GM19372 (cell line): Measurements from ENCODE around the gene GPATCH2L.

Experiments used
- ATAC-seq: cut with Tn5 transposase; IDR thresholded peaks from one replicate; pipeline ENCODE4 v1.9.1; 2021; ENCODE audit warnings: mild to moderate bottlenecking, low read depth, moderate library complexity; ENCODE audit not compliant: unreplicated experiment

The GPATCH2L gene

DNA sequence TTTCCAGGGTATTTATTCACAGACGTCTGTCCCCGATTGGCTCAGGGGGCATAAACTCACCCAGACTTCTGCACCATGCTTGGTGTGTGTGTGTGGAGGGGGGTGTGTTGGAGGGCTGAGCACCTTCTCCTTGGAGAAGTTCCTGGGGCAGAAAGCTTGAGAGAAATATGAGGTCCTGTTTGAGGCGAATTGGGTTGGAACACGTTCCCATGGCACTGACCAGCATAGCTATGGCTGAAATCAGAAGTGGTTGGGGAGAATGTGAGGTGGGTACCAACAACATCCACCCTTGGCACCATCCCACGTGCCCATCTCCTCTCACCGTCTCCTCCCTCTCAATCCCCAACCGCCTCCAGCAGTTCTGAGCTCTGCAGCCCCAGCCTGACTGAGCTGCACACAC is 16.0 kb upstream of the GPATCH2L start:
- no peak for ATAC-seq

DNA sequence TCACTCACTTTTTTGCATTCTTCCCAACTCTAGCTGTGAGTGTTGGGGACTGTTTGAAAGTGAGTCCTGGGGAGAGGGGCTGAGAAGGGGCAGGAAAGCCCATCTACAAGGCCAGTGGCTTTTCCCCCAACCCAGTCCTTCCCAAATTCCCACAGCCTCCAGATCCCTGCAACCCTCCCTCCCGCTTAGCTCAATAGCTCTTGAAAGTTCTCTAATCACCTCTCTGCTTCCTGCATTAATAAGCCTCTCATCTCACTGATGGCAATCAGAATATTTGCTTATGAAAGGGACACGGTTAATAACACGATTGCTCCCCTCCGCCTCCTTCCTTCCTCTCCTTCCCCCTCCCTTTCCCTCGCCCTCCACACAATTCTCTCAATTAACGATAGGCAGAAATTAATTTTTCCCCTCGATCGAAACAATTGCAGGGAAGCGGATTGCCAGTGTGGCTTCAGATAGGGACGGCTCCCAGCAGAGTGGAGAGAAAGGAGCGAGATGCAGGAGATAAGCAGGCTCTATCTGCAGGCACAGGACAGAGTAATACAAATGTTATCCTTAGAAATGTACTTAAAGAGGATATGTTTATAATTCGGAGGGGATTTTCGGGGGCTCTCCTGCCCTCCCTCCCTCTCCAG is 15.1 kb upstream of the GPATCH2L start:
- ATAC-seq = no peak

DNA sequence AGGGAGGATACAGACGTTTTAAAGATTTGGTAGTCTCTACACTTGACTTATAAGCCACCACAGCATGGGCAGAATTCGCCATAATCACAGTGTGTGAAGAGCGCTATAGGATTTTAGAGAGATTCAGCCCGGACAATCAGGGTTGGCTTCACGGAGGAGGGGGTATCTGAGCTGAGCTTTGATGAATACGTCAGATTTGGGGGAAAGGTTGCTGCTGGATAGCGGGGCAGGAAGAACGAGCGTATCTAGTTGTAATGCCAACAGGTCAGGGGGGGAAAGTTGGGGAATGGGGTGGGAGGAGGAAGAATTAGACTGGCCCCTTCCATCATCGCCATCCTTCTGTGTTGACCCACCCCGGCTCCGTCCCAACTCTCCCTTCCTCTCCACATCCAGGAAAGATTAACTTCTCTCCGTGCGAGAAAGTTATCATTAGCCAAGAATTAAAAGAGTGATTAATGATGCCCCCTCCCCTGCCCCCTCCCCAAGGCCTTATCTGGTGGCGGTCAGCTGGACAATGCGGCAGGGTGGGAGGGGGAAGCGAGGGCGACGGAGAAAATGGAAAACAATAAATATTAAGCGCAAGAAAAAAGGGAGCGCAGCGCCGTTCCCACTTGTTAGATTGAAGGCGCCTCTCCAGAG is 13.5 kb upstream of the GPATCH2L start:
- ATAC-seq = no peak

DNA sequence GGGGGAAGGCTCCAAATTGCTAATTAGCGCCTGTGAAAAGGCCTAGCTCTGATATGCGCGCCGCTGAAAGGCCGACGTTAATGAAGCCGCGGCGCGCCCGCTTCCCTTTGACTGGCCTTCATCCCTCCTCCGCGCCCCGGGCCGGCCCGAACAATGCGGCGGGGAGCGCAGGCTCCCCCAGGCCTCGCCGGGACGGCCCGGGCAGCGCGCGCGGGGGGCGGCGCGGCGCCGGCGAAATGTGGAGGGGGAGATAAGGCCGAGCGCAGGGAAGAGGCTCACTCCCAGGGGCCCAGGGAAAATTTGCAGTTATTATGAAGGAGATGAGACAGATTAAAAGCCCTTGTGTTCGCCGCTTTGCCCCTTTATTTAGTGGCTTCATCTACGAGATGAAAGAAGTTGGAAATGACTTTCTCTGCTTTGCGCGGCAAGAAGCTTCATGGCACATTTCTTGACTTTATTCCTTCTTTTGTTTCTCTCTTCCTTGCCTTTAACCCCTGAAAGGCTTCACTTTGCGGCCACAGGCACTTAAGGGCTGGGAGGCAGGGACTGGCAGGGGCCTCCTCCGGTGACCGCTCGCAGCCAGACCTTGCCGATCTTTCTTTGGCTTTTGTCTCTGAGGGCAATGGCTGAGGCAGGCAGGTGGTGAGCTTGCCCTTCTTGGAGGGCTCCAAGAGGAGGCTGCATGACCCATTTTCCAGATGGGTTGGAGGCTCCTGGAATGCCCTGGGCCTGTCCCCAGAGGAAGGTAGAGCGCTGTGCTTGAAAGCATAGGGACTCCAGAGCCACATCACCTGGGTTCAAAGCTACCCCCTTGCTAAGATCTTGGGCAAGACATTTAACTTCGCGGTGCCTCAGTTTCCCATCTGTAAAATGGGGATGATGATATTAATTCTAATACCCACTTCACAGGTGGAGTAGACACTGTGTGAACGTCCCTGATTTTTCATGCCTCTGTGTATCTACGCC is 12.7 kb upstream of the GPATCH2L start:
- no peak for ATAC-seq

- no peak for ATAC-seq
These were observed 8.1 kb upstream of the GPATCH2L start for GRCh38 chr14:76143642-76144041.

DNA sequence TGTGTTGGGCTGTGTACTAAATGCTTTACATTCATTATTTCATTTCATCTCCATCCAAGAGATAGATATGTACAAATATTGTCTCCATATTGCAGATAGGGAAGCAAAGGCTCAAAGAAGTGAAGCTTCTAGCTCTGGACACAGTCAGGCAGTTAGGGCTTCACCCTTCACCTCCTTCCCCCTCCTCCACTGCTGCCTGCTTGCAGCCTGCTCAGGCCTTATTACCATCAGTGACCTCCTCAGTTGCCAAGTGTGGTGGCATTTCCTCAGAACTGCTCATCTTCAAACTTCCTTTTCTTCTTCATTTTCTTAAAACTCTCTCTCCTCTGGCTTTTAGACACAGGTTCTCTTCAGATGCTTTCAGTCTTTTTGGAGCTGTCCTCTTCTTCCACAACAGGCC is 4.7 kb upstream of the GPATCH2L start:
- ATAC-seq = no peak

- no peak for ATAC-seq
These were observed 2.5 kb upstream of the GPATCH2L start for GRCh38 chr14:76149196-76149595.

DNA sequence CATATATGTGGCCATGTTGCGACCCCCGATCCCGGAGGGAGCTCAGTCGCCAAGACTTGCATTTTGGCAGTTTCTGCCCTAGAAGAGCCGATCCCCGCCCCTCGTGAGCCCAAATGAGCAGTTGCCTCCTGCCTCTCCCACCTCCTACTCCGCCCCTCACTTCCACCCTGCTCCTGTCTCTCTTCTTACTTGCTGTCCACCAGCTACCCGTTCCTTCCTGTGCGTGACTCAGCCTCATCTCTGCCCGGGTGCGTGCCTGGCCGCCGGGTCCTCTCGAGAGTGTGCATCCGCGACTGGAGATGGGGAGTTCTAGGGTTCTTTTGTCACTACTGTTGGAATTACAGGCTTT is 585 bp downstream of the GPATCH2L start:
- ATAC-seq = peak; percentile 76

DNA sequence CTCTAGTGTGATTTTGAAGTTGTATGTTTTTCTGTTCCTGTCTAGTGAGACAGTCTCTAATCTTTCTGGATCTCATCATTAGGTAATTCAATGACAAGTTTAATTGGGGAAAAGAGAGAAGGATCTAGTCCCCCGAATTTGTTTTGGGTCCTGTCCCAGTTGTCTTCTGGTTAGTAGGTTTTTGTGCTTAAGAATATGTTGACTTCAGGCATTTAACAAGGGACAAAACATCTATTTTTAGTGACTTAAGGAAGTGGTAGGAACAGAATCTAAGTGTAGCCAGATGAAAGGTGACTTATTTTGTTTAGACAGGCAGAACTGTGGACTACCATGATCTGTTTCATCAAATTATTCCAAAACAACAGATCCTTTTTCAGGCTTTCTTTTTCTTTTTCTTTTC is 2.2 kb downstream of the GPATCH2L start:
- no peak for ATAC-seq

GRCh38 chr14:76154539-76155126 is 2.9 kb downstream of the GPATCH2L start:
- ATAC-seq = no peak

DNA sequence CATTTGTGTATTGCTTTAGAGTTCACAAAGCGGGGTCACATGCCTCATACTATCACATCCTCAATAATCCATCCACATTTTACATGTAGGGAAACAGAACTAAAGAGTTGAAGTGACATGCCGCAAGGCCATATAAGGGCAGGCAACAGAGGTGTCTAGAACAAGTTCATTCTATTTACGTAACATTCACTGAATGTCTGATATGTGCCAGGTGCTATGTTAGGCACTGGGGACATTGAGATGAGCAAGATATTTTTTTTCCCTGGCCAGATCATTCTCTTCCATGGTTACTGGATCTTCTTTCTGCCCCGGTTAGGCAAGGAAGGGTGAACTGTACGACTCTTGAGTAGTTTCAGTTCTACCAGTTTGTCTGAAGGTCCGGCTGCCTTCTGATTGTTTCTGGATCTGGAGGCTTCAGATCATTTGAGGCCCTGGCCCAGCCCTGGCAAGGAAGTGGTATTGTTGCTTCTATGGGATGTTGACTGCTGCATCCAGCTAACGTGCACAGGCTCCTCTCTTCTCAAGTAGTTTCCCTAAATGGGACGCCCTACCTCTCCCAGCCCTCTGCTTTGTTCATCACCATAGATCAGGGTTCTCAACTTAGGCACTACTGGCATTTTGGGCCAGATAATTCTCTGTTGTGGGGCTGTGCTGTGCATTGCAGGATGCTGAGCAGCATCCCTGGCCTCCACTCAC is 12.1 kb downstream of the GPATCH2L start:
- ATAC-seq = no peak

DNA sequence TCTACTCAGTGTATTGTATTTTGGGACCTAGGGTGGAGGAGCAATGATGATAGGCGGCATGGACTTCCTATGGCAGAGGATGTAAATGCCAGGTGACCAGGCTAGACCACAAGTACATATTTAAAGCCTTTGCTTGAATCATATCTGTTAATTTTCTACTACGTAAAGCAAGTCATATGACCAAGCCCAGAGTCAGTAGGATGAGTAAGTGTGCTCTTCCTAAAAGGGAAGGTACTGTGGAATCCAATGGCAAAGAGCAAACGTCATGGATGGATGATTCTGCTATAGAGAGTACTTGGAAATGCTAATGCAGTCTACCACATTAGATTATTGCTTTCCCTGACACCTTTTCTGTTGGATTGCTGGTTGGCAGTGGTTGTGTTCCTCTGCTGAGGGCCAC is 16.8 kb downstream of the GPATCH2L start:
- ATAC-seq = no peak

- ATAC-seq = no peak
These were observed 18.1 kb downstream of the GPATCH2L start for GRCh38 chr14:76169776-76170175.

DNA sequence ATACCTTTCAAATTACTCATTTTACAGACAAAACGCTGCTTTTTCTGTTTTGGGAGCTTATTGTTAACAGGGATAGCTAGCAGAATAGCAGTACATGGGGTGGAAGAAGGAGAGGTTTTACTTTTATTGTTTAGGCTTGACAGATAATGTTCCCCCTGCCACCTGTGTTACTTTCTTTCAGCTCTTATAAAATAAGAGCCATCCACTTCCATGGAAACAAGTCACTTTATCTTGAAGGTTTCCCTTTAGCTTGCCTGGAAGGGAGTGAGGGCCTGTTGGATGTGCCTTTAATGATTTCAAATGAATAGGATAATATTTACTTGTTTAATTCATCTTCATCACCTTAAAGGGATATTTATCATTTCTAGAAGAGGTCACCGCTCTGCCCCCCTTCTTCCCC is 23.3 kb downstream of the GPATCH2L start:
- ATAC-seq = no peak

DNA sequence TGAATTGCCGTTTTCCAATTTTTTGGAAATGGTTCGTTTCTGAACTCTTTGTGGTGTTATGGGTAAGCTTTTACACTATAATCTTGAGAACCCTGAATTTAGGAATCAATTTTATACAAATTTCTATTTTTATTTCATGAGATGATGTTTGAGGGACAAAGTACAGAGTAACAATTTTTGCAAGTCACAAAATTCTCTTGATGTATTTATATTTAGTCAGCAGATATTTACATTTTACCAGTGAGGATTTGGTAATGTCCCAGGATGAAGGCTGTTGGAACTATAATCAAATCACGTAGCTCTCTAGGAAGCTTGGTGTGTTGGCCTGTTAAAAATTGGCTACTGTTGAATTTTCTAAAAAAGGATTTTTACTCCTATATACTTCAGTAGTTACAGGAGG is 24.2 kb downstream of the GPATCH2L start:
- ATAC-seq = no peak

DNA sequence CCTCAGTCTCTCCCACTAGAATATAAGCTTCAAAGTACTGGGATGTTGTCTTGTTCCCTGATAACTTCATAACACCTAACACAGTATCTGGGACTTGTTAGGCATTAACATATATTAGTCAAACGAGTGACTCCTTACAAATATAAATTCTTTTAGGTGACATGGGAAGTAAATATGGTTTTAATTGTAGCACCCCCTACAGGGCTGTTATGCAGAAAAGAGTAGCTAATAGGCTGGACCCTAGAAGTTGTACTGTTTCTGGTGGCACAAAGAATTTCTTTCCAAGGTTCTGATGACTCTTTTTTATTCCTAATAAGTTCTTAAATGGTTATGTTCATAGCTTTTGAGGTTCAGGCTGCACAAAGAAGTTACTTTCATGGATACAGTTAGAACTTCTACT is 29.8 kb downstream of the GPATCH2L start:
- ATAC-seq = no peak

DNA sequence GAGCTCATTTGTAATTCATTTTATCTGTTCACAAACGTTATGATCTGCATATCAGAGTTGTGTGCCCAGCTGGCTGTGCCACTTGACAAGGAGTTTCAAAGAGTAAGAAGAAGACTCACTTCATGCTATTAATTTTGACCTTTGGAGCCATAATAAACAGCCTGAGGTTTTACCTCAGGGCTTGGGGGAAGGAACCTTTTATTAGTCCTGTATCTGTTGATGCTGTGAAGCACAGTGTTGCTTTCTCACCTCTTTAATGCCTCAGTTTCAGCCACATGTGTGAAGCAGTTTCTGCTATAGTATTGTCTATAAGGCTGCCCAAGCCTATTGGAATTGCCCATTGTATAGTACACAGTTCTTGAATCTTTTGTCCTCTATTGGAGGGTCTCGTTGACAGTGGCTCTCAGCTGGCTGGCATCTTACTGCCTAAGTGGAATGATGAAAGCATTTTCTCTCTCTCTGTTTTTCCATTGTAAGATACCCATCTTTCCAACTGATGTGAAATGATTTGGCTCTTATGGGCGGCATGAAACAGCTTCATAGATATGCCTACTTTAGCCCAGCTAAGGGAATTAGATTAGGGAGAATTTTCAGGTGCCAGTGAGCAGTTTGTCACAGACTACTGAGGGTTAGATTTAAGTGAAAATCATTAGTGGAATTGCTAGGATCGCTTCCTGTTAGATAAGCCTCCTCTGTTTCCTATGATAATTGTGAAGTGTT is 34.7 kb downstream of the GPATCH2L start:
- no peak for ATAC-seq

- ATAC-seq = no peak
These were observed 39.6 kb downstream of the GPATCH2L start for GRCh38 chr14:76191297-76191696.

DNA sequence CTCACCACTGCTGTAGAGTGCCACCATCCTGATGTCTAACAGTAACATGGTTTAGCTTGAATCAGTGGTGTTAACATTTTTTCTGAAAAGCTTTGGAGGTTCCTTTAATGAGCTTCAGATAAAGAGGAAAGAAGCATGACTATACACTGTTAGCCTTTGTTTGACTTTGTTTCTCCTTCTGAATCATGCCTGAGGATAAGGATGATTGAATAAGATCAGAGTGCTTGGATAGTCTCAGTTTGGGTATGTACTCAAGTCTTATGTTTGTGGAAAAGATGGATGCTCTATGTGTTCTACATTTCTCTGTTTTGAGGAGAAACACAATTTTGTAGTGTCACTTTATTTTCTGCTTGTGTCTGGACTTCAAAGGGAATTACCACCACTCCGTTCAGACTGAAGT is 42.0 kb downstream of the GPATCH2L start:
- ATAC-seq = no peak

- peak; percentile 68 for ATAC-seq
These were observed 42.6 kb downstream of the GPATCH2L start for GRCh38 chr14:76194327-76194726.
